HEK293T (cell line): ENCODE data around the gene ULK1.

Source experiments
- ARNT ChIP-seq: fragments of 450-650 bp; IDR thresholded peaks from 2 replicates; pipeline ENCODE4 v1.6.1; 2017; ENCODE audit warnings: mild to moderate bottlenecking
- BHLHE40 ChIP-seq: fragments of 450-650 bp; IDR thresholded peaks from 2 replicates; pipeline ENCODE4 v1.6.1; 2016; ENCODE audit warnings: mild to moderate bottlenecking, moderate library complexity, borderline replicate concordance
- CTBP1 ChIP-seq: fragments of 450-650 bp; IDR thresholded peaks from 2 replicates; pipeline ENCODE4 v1.6.1; 2016; ENCODE audit warnings: borderline replicate concordance
- ELF4 ChIP-seq: fragments of 450-650 bp; IDR thresholded peaks from 2 replicates; pipeline ENCODE4 v1.6.1; 2017; ENCODE audit warnings: antibody characterized with exemption
- FOXK2 ChIP-seq: fragments of 450-650 bp; IDR thresholded peaks from 2 replicates; pipeline ENCODE4 v1.6.1; 2016; ENCODE audit warnings: mild to moderate bottlenecking
- FOXM1 ChIP-seq: fragments of 450-650 bp; IDR thresholded peaks from 2 replicates; pipeline ENCODE4 v1.6.1; 2017; ENCODE audit warnings: mild to moderate bottlenecking, borderline replicate concordance
- HDGF ChIP-seq: fragments of 450-650 bp; IDR thresholded peaks from 2 replicates; pipeline ENCODE4 v1.6.1; 2017; ENCODE audit warnings: antibody characterized with exemption, borderline replicate concordance
- L3MBTL2 ChIP-seq: fragments of 450-650 bp; conservative IDR thresholded peaks from 2 replicates; pipeline ENCODE4 v1.6.1; 2016; ENCODE audit warnings: mild to moderate bottlenecking
- LEF1 ChIP-seq: fragments of 450-650 bp; IDR thresholded peaks from 2 replicates; pipeline ENCODE4 v1.6.1; 2017; ENCODE audit warnings: mild to moderate bottlenecking, borderline replicate concordance
- SP1 ChIP-seq: fragments of 450-650 bp; IDR thresholded peaks from 2 replicates; pipeline ENCODE4 v1.6.1; 2017
- SUZ12 ChIP-seq: fragments of 450-650 bp; IDR thresholded peaks from 2 replicates; pipeline ENCODE4 v1.6.1; 2016; ENCODE audit warnings: mild to moderate bottlenecking
- TARDBP ChIP-seq: fragments of 450-650 bp; IDR thresholded peaks from 2 replicates; pipeline ENCODE4 v1.6.1; 2016
- ZNF384 ChIP-seq: fragments of 450-650 bp; IDR thresholded peaks from 2 replicates; pipeline ENCODE4 v1.6.1; 2016

- TF ChIP-seq SUZ12 (no peak), ARNT (no peak), HDGF (no peak), BHLHE40 (no peak), FOXK2 (no peak), TARDBP (no peak), ELF4 (no peak), SP1 (no peak), L3MBTL2 (no peak), CTBP1 (no peak), FOXM1 (no peak), ZNF384 (no peak), LEF1 (no peak)
Measured at GRCh38 chr12:131844656-131845055, 49.8 kb upstream of the ULK1 start.
